Transverse colon (tissue), 4 donors: ENCODE data around the gene EDAR. TPM values are rescaled to one million over a fixed set of nuclear protein-coding genes. Genes with fewer than 3 reads are reported as not detected.
A peak's percentile ranks its signal among the peaks of the same experiment; 100 is the strongest.

Source experiments
- DNase-seq: peaks from one replicate; pipeline ENCODE4 v3.0.0-alpha.2; 2019
- H3K27ac ChIP-seq, 4 donors: fragments of 200-600 bp; sonication (generic); 2 replicates each; pipeline ENCODE4 v1.5.1; 2016 to 2018; ENCODE audit warnings: inconsistent platforms in 4 of 4
- H3K27me3 ChIP-seq: fragments of 200-600 bp; sonication (generic); 2 replicates; pipeline ENCODE4 v1.5.1; 2017; ENCODE audit warnings: inconsistent platforms
- H3K36me3 ChIP-seq, 4 donors: fragments of 200-600 bp; sonication (generic); 2 replicates each; pipeline ENCODE4 v1.5.1; 2017 to 2019; ENCODE audit warnings: inconsistent platforms in 4 of 4
- H3K4me1 ChIP-seq, 4 donors: fragments of 200-600 bp; sonication (generic); 2 replicates each; pipeline ENCODE4 v1.5.1; 2017 to 2020; ENCODE audit warnings: inconsistent platforms in 4 of 4
- H3K4me3 ChIP-seq, 4 donors: fragments of 200-600 bp; sonication (generic); 1 replicate in 1 of 4; 2 replicates in 3 of 4; pipeline versions ENCODE4 v1.5.1 to v1.6.1; 2017 to 2019; ENCODE audit warnings: inconsistent platforms in 4 of 4
- H3K9me3 ChIP-seq, 2 donors: fragments of 200-600 bp; sonication (generic); 2 replicates each; pipeline ENCODE4 v1.5.1; 2017 to 2019; ENCODE audit warnings: inconsistent platforms in 2 of 2
- CTCF ChIP-seq, 5 experiments: fragments of 200-600 bp in 3 of 5; fragments of 450-650 bp in 2 of 5; sonication (generic) in 3 of 5; IDR thresholded peaks; 1 replicate in 2 of 5; 2 replicates in 3 of 5; pipeline ENCODE4 v1.5.1; 2016 to 2017; ENCODE audit warnings: antibody characterized with exemption in 5 of 5, inconsistent platforms in 3 of 5, mild to moderate bottlenecking in 2 of 5, moderate library complexity in 1 of 5
- EP300 ChIP-seq: sonication (generic); formaldehyde crosslinking; IDR thresholded peaks from one replicate; pipeline ENCODE4 v1.6.1; 2017; ENCODE audit warnings: antibody characterized with exemption, low read depth
- POLR2A ChIP-seq: fragments of 450-650 bp; IDR thresholded peaks from one replicate; pipeline ENCODE4 v1.6.1; 2016; ENCODE audit warnings: antibody characterized with exemption, mild to moderate bottlenecking, moderate library complexity
- POLR2AphosphoS5 ChIP-seq, 3 donors: sonication (generic); formaldehyde crosslinking; IDR thresholded peaks; one replicate each; pipeline ENCODE4 v1.6.1; 2016; ENCODE audit warnings: antibody characterized with exemption in 3 of 3
- WGBS, 2 donors: methylation state at CpG; one replicate each; pipeline ENCODE4 v1.1.5; 2018; ENCODE audit warnings: low coverage in 1 of 2; 5-methylcytosine and 5-hydroxymethylcytosine counted together
- in situ Hi-C, 4 donors: fragments of 200-750 bp; cut with MboI; loops; one replicate each; pipeline versions ENCODE4 v1.15.0 to v1.15.1; 2017; ENCODE audit warnings: low sequenced_read_pairs in 3 of 4, low pct_ligation_motif_present in 1 of 4, low pct_unique_long_range_greater_than_20kb in 1 of 4
- intact Hi-C: fragments of 100-400 bp; cut with DNase I; formaldehyde crosslinking; loops from one replicate; pipeline ENCODE4 v1.15.1; 2023; ENCODE audit warnings: low total_unique reads
- total RNA-seq, 4 donors: library from RNA; depleted of rRNA; stranded (reverse); fragments of >200 nt; gene quantifications; one replicate each; pipeline ENCODE4 v1.1.0, GENCODE V29; 2016

The EDAR gene
- total RNA-seq, 4 donors from 2014 or later, result 0.14 to 0.64 TPM; not detected in 2

GRCh38 chr2:108936076-108936864, 52.8 kb downstream of the EDAR start:
- DNase-seq, result no peak
- H3K27ac ChIP-seq, result no peak overlapping the region
- intact Hi-C loops (no loop called here), in situ Hi-C loops (no loop called here)
- H3K9me3 ChIP-seq, result no peaks in the 10 kb centered on the region
- H3K4me1 ChIP-seq, result peaks cover 6 to 23% (median 9%) of the 10 kb centered on the region in 4 donors
- TF ChIP-seq POLR2A, result no peak
- no peak for TF ChIP-seq CTCF (IDR thresholded peaks at IDR 0.05)
- no peak overlapping the region for H3K4me3 ChIP-seq
- no peaks in the 10 kb centered on the region for H3K36me3 ChIP-seq
- no peaks in the 10 kb centered on the region for H3K27me3 ChIP-seq
- 88 to 100% methylated on average over 3 to 16 of the region's 17 CpGs for WGBS, 2 donors

- Histone ChIP-seq H3K27ac (no peak overlapping the region), H3K36me3 (no peaks in the 10 kb centered on the region), H3K4me3 (no peak overlapping the region), H3K9me3 (no peaks in the 10 kb centered on the region), H3K27me3 (no peaks in the 10 kb centered on the region), H3K4me1 (peaks cover 6 to 23% (median 9%) of the 10 kb centered on the region in 4 donors)
- TF ChIP-seq CTCF (IDR thresholded peaks at IDR 0.05) (no peak), POLR2A (no peak), POLR2AphosphoS5 (IDR thresholded peaks at IDR 0.05) (no peak), EP300 (no peak)
- DNase-seq, result no peak
- in situ Hi-C loops, result no loop called here
- 52 to 69% methylated on average over 4 to 5 of the region's 5 CpGs for WGBS, 2 donors
- intact Hi-C loops, result no loop called here
Observed at GRCh38 chr2:108935271-108935741, 53.7 kb downstream of the EDAR start.

- Histone ChIP-seq H3K27ac (peak overlapping the region in 1 of 4 donors; percentile 53), H3K9me3 (no peaks in the 10 kb centered on the region), H3K36me3 (no peaks in the 10 kb centered on the region), H3K27me3 (no peaks in the 10 kb centered on the region), H3K4me1 (peaks cover 6 to 23% (median 9%) of the 10 kb centered on the region in 4 donors), H3K4me3 (no peak overlapping the region)
- intact Hi-C loops, result no loop called here
- DNase-seq, result no peak
- TF ChIP-seq EP300, result no peak
- no peak for TF ChIP-seq CTCF (IDR thresholded peaks at IDR 0.05)
- no peak for TF ChIP-seq POLR2AphosphoS5 (IDR thresholded peaks at IDR 0.05)
- TF ChIP-seq POLR2A, result no peak
- WGBS, 2 donors, result 83 to 85% methylated on average over 8 to 14 of the region's 14 CpGs
- in situ Hi-C loops, result no loop called here
Observed at GRCh38 chr2:108934583-108935245, 54.3 kb downstream of the EDAR start.

GRCh38 chr2:108934151-108934550, 54.9 kb downstream of the EDAR start:
- peak overlapping the region in 3 of 4 donors; percentile 36 to 53 (median 39) for H3K27ac ChIP-seq
- in situ Hi-C loops (no loop called here), intact Hi-C loops (no loop called here)
- H3K9me3 ChIP-seq, result no peaks in the 10 kb centered on the region
- TF ChIP-seq CTCF (IDR thresholded peaks at IDR 0.05) (no peak), EP300 (no peak)
- H3K27me3 ChIP-seq, result no peaks in the 10 kb centered on the region
- WGBS, 2 donors, result 74 to 100% methylated on average over 1 to 7 of the region's 7 CpGs
- peaks cover 6 to 23% (median 9%) of the 10 kb centered on the region in 4 donors for H3K4me1 ChIP-seq
- no peaks in the 10 kb centered on the region for H3K36me3 ChIP-seq
- no peak for DNase-seq
- no peak overlapping the region for H3K4me3 ChIP-seq
